Measurements from ENCODE around the gene ZNF652.

GRCh38 chr17:49404906-49405305 lies 42.9 kb upstream of the ZNF652 start:
- no peak for TF ChIP-seq POLR2A (IDR thresholded peaks at IDR 0.05; ENCODE audit: low read length)
- no peak for TF ChIP-seq GATA1 (IDR thresholded peaks at IDR 0.05; ENCODE audit: low read depth, low read length)
